Measurements from ENCODE around the gene OR2M4.

DNA sequence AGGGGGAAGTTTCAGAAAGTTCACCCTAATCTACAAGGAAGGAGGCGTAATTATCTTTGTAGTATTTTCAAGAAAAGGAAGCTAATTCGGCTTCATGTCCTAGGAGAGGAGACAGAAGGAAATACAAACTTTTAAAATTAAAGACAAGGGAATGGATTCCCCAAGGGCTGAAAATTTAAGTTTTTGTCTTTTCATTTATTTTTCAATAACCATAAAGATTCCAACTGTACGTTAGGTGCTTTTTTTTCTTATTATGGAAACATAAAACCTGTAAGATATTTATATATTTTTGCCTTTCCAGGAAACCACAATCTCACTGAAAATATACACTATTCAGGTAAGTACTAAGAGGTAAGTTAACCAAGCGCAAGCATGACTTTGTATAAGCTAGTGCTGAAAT, 34.3 kb upstream of the OR2M4 start, which contains the start of gene OR2M3:
- TF ChIP-seq, protein P1, sequence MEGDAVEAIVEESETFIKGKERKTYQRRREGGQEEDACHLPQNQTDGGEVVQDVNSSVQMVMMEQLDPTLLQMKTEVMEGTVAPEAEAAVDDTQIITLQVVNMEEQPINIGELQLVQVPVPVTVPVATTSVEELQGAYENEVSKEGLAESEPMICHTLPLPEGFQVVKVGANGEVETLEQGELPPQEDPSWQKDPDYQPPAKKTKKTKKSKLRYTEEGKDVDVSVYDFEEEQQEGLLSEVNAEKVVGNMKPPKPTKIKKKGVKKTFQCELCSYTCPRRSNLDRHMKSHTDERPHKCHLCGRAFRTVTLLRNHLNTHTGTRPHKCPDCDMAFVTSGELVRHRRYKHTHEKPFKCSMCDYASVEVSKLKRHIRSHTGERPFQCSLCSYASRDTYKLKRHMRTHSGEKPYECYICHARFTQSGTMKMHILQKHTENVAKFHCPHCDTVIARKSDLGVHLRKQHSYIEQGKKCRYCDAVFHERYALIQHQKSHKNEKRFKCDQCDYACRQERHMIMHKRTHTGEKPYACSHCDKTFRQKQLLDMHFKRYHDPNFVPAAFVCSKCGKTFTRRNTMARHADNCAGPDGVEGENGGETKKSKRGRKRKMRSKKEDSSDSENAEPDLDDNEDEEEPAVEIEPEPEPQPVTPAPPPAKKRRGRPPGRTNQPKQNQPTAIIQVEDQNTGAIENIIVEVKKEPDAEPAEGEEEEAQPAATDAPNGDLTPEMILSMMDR (conservative IDR thresholded peaks at IDR 0.05; ENCODE audit: low read length) = no peak
- no peak for TF ChIP-seq EZH2phosphoT487 (IDR thresholded peaks at IDR 0.05; ENCODE audit: borderline replicate concordance)
